Measurements from ENCODE around the gene EMC8.
"Not testable (repeated sequence)": the region's sequence is repeated elsewhere in the genome, so short reads cannot be mapped to it uniquely, and the experiment has no call there.

Gene EMC8

DNA sequence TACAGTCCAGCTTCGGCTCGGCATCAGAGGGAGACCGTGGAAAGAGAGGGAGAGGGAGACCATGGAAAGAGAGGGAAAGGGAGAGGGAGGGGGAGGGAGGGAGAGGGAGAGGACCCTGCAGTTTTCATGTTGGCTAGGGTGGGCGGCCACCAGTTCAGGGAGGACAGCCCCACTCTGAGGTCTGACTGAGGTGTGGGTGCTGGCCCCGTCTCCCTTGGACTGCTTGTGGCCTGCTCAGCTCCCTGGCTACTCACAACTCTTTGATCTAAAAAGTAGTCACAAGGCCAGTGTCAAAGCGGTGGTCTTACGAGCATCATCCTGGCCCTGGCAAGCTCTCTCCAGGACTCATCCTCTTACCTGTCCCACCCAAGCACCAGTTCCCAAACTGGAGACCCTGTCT lies 9.6 kb upstream of the EMC8 start:
- in situ Hi-C loops (cut with MboI; ENCODE audit: low pct_unique_long_range_greater_than_20kb, low sequenced_read_pairs, unreplicated experiment), result loop anchor here (25.0 kb wide), 1 partner anchor 703 kb away; the partner anchor contains the start of gene FOXF1
- no peak for DNase-seq (ENCODE audit: low spot score)
- TF ChIP-seq, protein P1, sequence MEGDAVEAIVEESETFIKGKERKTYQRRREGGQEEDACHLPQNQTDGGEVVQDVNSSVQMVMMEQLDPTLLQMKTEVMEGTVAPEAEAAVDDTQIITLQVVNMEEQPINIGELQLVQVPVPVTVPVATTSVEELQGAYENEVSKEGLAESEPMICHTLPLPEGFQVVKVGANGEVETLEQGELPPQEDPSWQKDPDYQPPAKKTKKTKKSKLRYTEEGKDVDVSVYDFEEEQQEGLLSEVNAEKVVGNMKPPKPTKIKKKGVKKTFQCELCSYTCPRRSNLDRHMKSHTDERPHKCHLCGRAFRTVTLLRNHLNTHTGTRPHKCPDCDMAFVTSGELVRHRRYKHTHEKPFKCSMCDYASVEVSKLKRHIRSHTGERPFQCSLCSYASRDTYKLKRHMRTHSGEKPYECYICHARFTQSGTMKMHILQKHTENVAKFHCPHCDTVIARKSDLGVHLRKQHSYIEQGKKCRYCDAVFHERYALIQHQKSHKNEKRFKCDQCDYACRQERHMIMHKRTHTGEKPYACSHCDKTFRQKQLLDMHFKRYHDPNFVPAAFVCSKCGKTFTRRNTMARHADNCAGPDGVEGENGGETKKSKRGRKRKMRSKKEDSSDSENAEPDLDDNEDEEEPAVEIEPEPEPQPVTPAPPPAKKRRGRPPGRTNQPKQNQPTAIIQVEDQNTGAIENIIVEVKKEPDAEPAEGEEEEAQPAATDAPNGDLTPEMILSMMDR (IDR thresholded peaks at IDR 0.05; ENCODE audit: extremely low read depth, insufficient read depth, missing control alignments), result no peak

DNA sequence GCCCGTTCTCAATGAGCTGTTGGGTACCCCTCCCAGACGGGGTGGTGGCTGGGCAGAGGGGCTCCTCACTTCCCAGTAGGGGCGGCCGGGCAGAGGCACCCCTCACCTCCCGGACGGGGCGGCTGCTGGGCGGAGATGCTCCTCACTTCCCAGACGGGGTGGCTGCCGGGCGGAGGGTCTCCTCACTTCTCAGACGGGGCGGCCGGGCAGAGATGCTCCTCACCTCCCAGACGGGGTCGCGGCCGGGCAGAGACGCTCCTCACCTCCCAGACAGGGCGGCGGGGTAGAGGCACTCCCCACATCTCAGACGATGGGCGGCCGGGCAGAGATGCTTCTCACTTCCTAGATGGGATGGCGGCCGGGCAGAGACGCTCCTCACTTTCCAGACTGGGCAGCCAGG lies 8.8 kb upstream of the EMC8 start:
- in situ Hi-C loops (cut with MboI; ENCODE audit: low pct_unique_long_range_greater_than_20kb, low sequenced_read_pairs, unreplicated experiment), result loop anchor here (25.0 kb wide), 1 partner anchor 704 kb away; the partner anchor contains the start of gene FOXF1
- not testable (repeated sequence) for DNase-seq (ENCODE audit: low spot score)

DNA sequence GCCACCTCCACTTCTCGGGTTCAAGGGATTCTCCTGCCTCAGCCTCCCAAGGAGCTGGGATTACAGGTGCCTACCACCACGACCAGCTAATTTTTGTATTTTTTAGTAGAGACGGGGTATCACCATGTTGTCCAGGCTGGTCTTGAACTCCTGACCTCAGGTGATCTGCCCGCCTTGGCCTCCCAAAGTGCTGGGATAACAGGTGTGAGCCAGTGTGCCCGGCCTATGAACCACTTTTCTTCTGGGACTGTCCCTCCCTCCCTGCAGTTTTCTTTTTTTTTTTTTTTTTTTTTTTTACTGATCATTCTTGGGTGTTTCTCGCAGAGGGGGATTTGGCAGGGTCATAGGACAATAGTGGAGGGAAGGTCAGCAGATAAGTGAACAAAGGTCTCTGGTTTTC lies 8.0 kb upstream of the EMC8 start:
- not testable (repeated sequence) for DNase-seq (ENCODE audit: low spot score)
- in situ Hi-C loops (cut with MboI; ENCODE audit: low pct_unique_long_range_greater_than_20kb, low sequenced_read_pairs, unreplicated experiment), result loop anchor here (25.0 kb wide), 1 partner anchor 705 kb away; the partner anchor contains the start of gene FOXF1

DNA sequence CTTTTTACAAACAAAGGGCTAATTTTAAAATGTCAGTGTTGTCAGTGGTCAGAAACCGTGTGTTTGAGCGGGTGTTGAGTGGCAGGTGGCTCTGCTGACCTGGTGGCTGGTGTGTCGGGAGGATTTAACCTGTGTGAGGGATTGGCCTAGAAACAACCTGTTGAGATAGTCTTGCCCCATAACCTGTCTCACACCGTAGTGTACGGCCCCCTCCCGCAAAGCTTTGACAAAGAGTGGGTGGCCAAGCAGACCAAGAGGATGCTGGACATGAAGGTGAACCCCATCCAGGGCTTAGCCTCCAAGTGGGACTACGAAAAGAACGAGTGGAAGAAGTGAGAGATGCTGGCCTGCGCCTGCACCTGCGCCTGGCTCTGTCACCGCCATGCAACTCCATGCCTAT lies 7.2 kb upstream of the EMC8 start:
- in situ Hi-C loops (cut with MboI; ENCODE audit: low pct_unique_long_range_greater_than_20kb, low sequenced_read_pairs, unreplicated experiment), result loop anchor here (25.0 kb wide), 1 partner anchor 706 kb away; the partner anchor contains the start of gene FOXF1
- TF ChIP-seq, protein P1 (IDR thresholded peaks at IDR 0.05; ENCODE audit: extremely low read depth, insufficient read depth, missing control alignments), result no peak
- DNase-seq (ENCODE audit: low spot score), result no peak

DNA sequence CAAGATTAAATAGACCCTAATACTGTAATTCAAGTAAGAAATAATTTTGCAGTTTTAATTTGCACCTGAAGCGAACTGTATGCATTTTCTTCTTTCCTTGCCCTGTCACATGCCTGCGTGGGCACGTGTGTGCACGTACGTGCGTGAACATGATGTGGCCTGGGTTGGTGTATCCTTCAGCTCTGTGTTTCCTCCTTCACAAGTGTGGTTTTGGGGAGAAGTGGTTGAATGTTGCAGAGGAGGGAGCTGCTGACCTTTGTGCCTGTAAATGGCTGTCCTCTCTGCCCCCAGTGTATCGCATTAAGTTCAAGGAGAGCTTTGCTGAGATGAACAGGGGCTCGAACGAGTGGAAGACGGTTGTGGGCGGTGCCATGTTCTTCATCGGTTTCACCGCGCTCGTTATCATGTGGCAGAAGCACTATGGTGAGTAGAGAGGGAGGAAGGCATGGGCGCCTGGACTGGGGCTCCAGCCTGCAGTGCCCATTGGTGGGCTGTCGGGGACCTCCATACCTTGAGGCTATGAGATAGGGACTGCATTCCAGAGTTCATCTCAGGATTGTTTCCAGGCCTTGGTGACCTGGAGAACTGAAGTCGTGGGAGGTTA lies 6.2 kb upstream of the EMC8 start:
- DNase-seq (ENCODE audit: low spot score), result no peak
- TF ChIP-seq, protein P1 (IDR thresholded peaks at IDR 0.05; ENCODE audit: extremely low read depth, insufficient read depth, missing control alignments), result no peak
- in situ Hi-C loops (cut with MboI; ENCODE audit: low pct_unique_long_range_greater_than_20kb, low sequenced_read_pairs, unreplicated experiment), result loop anchor here (25.0 kb wide), 1 partner anchor 707 kb away; the partner anchor contains the start of gene FOXF1

DNA sequence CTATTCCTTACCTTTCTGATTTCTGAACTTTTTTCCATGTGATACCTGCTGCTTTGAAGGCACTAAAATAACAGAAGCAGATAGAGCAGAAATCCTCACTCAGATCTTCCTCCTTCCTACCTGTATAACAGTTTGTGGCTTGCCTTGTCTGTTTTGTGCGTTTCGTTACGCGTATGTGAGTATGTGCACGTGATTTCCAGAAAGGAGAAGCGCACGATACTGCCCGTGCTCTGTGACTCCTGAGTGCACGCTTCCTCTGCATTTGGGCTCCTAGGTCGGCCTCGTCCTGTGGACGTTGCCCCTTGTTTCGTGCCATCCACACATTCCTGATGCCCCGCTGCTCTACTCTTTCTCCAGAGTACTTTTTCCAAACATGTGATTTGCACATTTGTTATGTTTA lies 4.2 kb upstream of the EMC8 start:
- in situ Hi-C loops (cut with MboI; ENCODE audit: low pct_unique_long_range_greater_than_20kb, low sequenced_read_pairs, unreplicated experiment), result loop anchor here (25.0 kb wide), 1 partner anchor 709 kb away; the partner anchor contains the start of gene FOXF1
- TF ChIP-seq, protein P1 (IDR thresholded peaks at IDR 0.05; ENCODE audit: extremely low read depth, insufficient read depth, missing control alignments), result no peak
- no peak for DNase-seq (ENCODE audit: low spot score)

DNA sequence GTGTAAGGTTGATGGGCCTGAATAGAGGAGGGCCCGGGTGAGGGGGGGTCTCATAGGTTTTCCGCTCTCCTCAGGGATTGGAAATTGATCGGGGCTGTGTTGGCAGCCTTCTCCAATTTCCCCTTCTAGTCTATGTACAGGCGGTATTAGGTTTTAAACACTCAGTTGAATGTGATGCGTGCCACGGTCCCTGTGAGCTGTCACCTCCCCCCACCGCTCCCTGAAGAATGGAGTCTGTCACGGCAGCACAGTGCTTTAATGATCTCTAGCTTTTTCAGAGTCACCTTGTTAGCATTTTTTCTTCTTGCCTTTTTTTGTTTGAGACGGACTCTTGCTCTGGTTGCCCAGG lies 951 bp upstream of the EMC8 start:
- no peak for DNase-seq (ENCODE audit: low spot score)

More for the DNA sequence above, 951 bp upstream of the EMC8 start:
- in situ Hi-C loops (cut with MboI; ENCODE audit: low pct_unique_long_range_greater_than_20kb, low sequenced_read_pairs, unreplicated experiment), result loop anchor here (25.0 kb wide), 1 partner anchor 712 kb away; the partner anchor contains the start of gene FOXF1
- TF ChIP-seq, protein P1 (IDR thresholded peaks at IDR 0.05; ENCODE audit: extremely low read depth, insufficient read depth, missing control alignments), result no peak

Measured in GM13977 (cell line).